Measurements from ENCODE around the gene REXO1. TPM values are rescaled to one million over a fixed set of nuclear protein-coding genes. Genes with fewer than 3 reads are reported as not detected.
A peak's percentile ranks its signal among the peaks of the same experiment; 100 is the strongest.

REXO1 gene
- polyA plus RNA-seq, 2 of the 4 experiments (the other 2 are of a cell fraction) = 5.6 to 13.8 TPM

DNA sequence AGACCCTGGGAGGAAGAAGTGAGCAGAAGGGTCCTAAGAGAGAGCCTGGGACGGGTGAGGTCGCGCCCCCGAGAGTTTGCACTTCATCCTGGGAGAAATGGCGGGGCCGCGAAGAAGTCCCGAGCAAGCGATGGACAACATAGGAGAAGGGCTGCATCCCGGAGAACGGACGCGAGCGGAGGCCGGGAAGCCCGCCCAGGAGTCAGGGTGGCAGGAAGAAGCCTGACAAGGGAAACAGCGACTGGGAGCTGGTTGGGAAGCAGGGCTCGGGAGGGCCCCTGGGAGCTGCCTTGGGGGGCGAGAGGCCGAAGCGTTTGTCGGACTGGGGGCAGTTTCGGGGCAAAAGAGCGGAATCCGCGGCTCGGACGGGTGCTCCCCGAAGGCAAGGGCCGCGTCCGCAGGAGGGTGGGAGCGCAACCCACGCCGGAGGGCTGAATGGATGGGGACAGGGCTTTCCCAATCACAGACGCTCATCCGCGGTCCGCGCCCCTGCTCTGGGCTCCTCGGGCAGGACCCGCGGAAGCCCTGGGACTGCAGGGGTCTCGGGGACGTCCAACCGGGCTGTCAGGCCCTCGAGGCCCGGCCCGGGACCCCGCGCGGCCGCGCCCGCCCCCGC, 36.5 kb upstream of the REXO1 start:
- 2% methylated on average over 38 of the region's 56 CpGs for WGBS (ENCODE audit: missing lambda C conversion rate)
- ATAC-seq = peak; percentile 32; a peak in 5 of 6 replicates
- Histone ChIP-seq H3K27ac (peak overlapping the region; percentile 79 to 98), H3K4me1 (peaks cover 6% of the 10 kb centered on the region; the same call in 1 of the 3 replicates), H3K4me2 (peak overlapping the region; percentile 95), H3K9me3 (no peaks in the 10 kb centered on the region), H3K4me3 (peak overlapping the region; percentile 89)
- TF ChIP-seq FOSB (CRISPR knock-in tag; IDR thresholded peaks at IDR 0.05) (no peak), CEBPB (IDR thresholded peaks at IDR 0.05) (no peak), HOXB5 (CRISPR knock-in tag; IDR thresholded peaks at IDR 0.05) (no peak), BCL3 (IDR thresholded peaks at IDR 0.05) (0 out of 3 replicates have a peak, but pooled peaks have one; percentile 35), TFCP2L1 (CRISPR knock-in tag; IDR thresholded peaks at IDR 0.05) (no peak), POLR2A (IDR thresholded peaks at IDR 0.05; ENCODE audit: low read length) (0 out of 2 replicates have a peak, but pooled peaks have one; percentile 16), MYC (IDR thresholded peaks at IDR 0.05; ENCODE audit: borderline replicate concordance, low read length) (no peak), USF2 (IDR thresholded peaks at IDR 0.05) (no peak)
- TF ChIP-seq, protein P1, sequence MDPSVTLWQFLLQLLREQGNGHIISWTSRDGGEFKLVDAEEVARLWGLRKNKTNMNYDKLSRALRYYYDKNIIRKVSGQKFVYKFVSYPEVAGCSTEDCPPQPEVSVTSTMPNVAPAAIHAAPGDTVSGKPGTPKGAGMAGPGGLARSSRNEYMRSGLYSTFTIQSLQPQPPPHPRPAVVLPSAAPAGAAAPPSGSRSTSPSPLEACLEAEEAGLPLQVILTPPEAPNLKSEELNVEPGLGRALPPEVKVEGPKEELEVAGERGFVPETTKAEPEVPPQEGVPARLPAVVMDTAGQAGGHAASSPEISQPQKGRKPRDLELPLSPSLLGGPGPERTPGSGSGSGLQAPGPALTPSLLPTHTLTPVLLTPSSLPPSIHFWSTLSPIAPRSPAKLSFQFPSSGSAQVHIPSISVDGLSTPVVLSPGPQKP (IDR thresholded peaks at IDR 0.05; ENCODE audit: low read depth, low read length) = no peak
- TF ChIP-seq, protein P2, sequence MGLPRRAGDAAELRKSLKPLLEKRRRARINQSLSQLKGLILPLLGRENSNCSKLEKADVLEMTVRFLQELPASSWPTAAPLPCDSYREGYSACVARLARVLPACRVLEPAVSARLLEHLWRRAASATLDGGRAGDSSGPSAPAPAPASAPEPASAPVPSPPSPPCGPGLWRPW (IDR thresholded peaks at IDR 0.05) = no peak
- ChIA-PET POLR2A (interaction anchor here (0.5 to 1.6 kb wide), 5 partner anchors 9 to 1066 kb away, joined by 3 to 10 read pairs (median 4); partner anchors contain the start of gene GADD45B), CTCF (interaction anchor here (1.1 kb wide), 1 partner anchor 20 kb away, joined by 4 read pairs; no protein-coding TSS in a partner anchor)
- no peak for FAIRE-seq
- no peak for DNase-seq (ENCODE audit: low read depth in 1 of 2, low spot score in 1 of 2)

- TF ChIP-seq TP53 (CRISPR knock-in tag; IDR thresholded peaks at IDR 0.05) (no peak), MAX (IDR thresholded peaks at IDR 0.05) (no peak), PHF8 (IDR thresholded peaks at IDR 0.05; ENCODE audit: borderline replicate concordance, low read depth) (no peak), RNF2 (IDR thresholded peaks at IDR 0.05; ENCODE audit: borderline replicate concordance, low read depth) (no peak), RAD21 (conservative IDR thresholded peaks at IDR 0.05 in 1 of 2, IDR thresholded peaks at IDR 0.05 in 1 of 2) (no peak), KDM5A (IDR thresholded peaks at IDR 0.05) (no peak), POLR2AphosphoS2 (conservative IDR thresholded peaks at IDR 0.05; ENCODE audit: low read length) (no peak)
- ChIA-PET POLR2A (no interaction called here), CTCF (interaction anchor here (0.7 to 1.1 kb wide), 2 partner anchors 19 kb away, joined by 3 to 4 read pairs; no protein-coding TSS in a partner anchor)
- no peak for DNase-seq (ENCODE audit: low read depth in 1 of 2, low spot score in 1 of 2)
- no peak for FAIRE-seq
- WGBS (ENCODE audit: missing lambda C conversion rate) = 12% methylated on average over 7 of the region's 11 CpGs
- ATAC-seq = no peak; a peak in 1 of 6 replicates
- H3K9me3 ChIP-seq = no peaks in the 10 kb centered on the region
- H3K27ac ChIP-seq = peak overlapping the region; percentile 79 to 98; a peak in 5 of 6 replicates
- peaks cover 6% of the 10 kb centered on the region; the same call in 1 of the 3 replicates for H3K4me1 ChIP-seq
- peak overlapping the region; percentile 89 for H3K4me3 ChIP-seq
- peak overlapping the region; percentile 95 for H3K4me2 ChIP-seq
Observed at GRCh38 chr19:1884291-1884718, 36.0 kb upstream of the REXO1 start.

DNA sequence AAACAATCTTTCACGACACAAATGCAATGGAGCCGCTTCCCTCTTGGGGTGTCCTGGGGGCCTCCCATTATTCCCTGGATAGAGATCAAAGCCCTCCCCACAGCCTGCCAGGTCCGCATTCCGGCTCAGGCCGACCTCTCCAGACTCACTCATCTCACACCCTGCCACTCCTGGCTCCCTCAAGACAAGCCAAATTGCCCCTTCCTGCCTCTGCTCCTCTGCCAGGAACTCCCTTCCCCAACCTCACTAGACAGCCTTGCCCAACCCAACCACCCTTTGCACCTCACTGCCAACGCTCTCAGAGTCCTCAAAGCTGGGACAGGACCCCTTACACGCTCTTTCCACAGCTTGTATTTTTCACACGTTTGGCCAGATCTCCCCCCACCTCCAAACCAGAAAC, 35.5 kb upstream of the REXO1 start:
- Histone ChIP-seq H3K4me1 (peaks cover 6% of the 10 kb centered on the region; the same call in 1 of the 3 replicates), H3K4me3 (peak overlapping the region; percentile 89; the same call in 1 of the 3 replicates), H3K9me3 (no peaks in the 10 kb centered on the region), H3K27ac (no peak overlapping the region), H3K4me2 (peak overlapping the region; percentile 95)
- CTCF ChIA-PET = interaction anchor here (0.7 kb wide), 1 partner anchor 19 kb away, joined by 3 read pairs; no protein-coding TSS in a partner anchor
- 74% methylated on average over 8 of the region's 8 CpGs for WGBS (ENCODE audit: missing lambda C conversion rate)
- no peak for FAIRE-seq
- POLR2A ChIA-PET = no interaction called here
- ATAC-seq = no peak; a peak in 1 of 6 replicates
- DNase-seq (ENCODE audit: low read depth in 1 of 2, low spot score in 1 of 2) = no peak
- TF ChIP-seq RNF2 (IDR thresholded peaks at IDR 0.05; ENCODE audit: borderline replicate concordance, low read depth) (no peak), BCL3 (IDR thresholded peaks at IDR 0.05) (no peak), RCOR1 (IDR thresholded peaks at IDR 0.05; ENCODE audit: low read depth, low read length) (no peak), RFX5 (IDR thresholded peaks at IDR 0.05) (no peak), PBX3 (IDR thresholded peaks at IDR 0.05) (no peak), POLR2AphosphoS2 (conservative IDR thresholded peaks at IDR 0.05; ENCODE audit: low read length) (no peak), CHD4 (IDR thresholded peaks at IDR 0.05; ENCODE audit: borderline replicate concordance) (no peak), TP53 (CRISPR knock-in tag; IDR thresholded peaks at IDR 0.05) (no peak), PHF8 (IDR thresholded peaks at IDR 0.05; ENCODE audit: borderline replicate concordance, low read depth) (no peak), HOXB5 (CRISPR knock-in tag; IDR thresholded peaks at IDR 0.05) (no peak), MAZ (IDR thresholded peaks at IDR 0.05; ENCODE audit: borderline replicate concordance, low read depth, low read length) (no peak), EHMT2 (IDR thresholded peaks at IDR 0.05; ENCODE audit: low read depth) (no peak)
- TF ChIP-seq, protein P3, sequence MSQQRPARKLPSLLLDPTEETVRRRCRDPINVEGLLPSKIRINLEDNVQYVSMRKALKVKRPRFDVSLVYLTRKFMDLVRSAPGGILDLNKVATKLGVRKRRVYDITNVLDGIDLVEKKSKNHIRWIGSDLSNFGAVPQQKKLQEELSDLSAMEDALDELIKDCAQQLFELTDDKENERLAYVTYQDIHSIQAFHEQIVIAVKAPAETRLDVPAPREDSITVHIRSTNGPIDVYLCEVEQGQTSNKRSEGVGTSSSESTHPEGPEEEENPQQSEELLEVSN (IDR thresholded peaks at IDR 0.05; ENCODE audit: borderline replicate concordance, low read depth) = no peak

Measured in A549 (cell line).